GM12874 (cell line): ENCODE results near the gene UTS2B.

Source experiments
- TF ChIP-seq, protein P1 (sequence below): IDR thresholded peaks from 2 replicates; pipeline ENCODE4 v1.5.1; 2011; ENCODE audit warnings: low read depth, mild to moderate bottlenecking, control low read depth, low read length, moderate library complexity; ENCODE audit not compliant: insufficient read depth

UTS2B gene

DNA sequence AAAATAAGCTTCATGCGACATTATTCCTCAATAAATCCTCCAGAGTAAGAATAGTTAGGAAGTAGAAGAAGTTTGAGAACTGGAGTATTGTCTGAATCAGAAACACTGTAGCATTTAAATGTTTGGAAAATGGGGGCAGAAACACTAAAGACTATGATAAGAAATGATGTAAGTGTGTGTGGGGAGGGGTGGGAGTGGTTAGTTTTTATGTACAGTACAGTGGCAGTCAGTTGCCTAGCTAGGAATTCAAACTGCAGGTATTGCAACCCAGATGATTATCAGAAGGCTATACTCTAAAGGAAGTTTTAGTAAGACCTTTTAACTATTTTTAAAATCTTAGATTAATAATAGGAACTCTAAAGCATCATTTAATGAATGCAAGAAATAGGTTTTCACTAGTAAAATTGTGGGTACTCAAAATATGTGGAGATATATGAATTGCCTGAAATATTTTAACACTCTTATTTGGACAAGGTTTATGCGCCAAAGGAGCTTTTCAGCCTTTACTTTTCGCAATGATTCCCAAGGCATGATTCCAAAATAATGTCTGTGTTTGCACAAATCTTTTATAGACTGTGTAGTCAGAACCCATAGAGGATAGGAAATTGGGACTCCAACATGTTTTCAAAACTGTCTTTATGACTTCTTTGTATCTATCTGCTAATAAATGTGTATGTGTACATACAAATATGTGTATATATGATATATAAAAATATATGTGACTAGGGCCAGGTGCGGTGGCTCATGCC, 9.1 kb downstream of the UTS2B start:
- TF ChIP-seq, protein P1, sequence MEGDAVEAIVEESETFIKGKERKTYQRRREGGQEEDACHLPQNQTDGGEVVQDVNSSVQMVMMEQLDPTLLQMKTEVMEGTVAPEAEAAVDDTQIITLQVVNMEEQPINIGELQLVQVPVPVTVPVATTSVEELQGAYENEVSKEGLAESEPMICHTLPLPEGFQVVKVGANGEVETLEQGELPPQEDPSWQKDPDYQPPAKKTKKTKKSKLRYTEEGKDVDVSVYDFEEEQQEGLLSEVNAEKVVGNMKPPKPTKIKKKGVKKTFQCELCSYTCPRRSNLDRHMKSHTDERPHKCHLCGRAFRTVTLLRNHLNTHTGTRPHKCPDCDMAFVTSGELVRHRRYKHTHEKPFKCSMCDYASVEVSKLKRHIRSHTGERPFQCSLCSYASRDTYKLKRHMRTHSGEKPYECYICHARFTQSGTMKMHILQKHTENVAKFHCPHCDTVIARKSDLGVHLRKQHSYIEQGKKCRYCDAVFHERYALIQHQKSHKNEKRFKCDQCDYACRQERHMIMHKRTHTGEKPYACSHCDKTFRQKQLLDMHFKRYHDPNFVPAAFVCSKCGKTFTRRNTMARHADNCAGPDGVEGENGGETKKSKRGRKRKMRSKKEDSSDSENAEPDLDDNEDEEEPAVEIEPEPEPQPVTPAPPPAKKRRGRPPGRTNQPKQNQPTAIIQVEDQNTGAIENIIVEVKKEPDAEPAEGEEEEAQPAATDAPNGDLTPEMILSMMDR = no peak

DNA sequence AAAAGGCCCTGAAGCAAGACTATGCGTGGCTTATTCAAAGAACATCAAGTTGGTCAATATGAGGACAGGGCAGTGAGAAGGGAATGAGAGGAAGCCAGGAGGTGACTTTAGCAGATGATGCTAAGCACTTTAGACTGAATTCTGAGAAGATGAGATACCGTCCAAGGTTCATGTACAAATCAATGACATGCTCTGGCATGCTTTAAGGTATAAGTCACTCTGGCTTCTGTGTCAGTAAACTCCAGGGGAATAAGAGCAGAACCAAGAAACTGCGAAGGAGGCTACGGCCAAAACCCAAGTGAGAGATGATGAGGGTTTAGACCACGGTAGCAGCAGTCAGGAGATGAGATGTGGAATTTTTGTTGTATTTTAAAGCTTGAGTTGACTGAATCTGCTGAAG, 10.0 kb downstream of the UTS2B start:
- TF ChIP-seq, protein P1 = no peak

DNA sequence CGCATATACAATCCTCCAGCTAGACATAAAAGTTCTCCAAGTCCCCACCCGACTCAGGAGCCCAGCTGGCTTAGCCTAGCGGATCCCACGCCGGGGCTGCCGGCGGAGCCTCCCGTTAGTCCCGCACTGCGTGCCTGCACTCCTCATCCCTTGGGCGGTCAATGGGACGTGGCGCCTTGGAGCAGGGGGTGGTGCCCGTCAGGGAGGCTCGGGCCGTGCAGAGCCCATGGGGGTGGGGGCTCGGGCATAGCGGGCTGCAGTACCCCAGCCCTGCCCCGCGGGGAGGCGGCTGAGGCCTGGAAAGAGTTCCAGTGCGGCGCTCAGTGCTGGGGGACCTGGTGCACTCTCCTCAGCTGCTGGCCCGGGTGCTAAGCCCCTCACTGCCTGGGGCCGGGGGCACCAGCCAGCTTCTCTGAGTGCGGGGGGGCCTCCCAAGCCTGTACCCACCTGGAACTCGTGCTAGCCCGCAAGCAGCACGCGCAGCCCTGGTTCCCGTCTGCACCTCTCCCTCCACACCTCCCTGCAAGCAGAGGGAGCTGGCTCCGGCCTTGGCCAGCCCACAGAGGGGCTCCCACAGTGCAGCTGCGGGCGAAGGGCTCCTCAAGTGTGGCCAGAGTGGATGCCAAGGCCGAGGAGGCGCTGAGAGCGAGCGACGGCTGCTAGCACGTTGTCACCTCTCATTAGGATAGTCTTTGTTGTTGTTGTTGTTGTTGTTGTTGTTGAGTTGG, 13.3 kb downstream of the UTS2B start:
- TF ChIP-seq, protein P1 = no peak

DNA sequence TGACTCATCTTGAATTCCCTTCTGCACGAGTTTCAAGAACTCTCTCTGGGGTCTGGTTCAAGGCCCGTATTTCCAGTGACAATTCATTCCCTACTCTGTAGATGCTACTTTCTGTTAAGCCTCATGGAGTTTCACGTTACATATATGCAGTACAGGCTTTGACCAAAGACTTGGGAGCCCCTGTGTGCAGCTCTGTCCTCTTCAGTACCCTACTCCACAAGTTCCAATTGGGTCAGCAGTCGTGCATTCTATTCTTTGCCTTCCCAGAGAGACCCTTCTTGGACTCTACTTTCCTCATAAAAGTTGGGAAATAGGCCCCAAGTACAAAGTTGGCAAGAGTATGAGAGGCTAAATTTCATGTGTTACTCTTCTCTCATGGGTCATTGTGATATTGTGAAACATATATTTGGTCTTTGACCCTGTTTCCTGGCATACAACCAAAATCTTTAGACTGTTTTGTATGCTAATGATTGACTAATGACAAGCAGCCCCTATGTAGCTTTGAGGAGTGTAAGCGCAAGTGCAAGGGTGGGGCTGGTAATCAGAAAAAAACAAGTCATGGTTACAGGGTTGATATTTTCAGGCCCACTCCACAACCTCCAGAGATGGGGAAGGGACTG, 16.1 kb downstream of the UTS2B start:
- TF ChIP-seq, protein P1 = no peak

DNA sequence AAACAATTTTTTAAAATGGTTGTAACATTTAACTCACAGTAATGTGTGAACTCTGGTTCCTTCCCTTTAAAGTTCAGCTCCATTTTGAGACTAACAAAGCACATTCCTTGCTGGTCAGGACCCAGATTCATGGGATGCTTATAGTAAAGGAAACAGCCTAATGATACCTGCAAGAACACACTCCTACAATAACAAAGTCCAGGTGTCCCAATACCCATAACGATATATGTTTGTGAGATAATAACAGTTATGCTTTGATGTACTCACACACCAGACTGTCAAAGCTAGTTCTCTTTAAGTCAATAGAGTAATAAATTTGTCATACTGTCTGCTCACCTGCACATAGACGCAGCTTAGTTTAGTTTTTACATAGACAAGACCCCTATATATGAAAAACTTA, 17.0 kb downstream of the UTS2B start:
- TF ChIP-seq, protein P1 = no peak

DNA sequence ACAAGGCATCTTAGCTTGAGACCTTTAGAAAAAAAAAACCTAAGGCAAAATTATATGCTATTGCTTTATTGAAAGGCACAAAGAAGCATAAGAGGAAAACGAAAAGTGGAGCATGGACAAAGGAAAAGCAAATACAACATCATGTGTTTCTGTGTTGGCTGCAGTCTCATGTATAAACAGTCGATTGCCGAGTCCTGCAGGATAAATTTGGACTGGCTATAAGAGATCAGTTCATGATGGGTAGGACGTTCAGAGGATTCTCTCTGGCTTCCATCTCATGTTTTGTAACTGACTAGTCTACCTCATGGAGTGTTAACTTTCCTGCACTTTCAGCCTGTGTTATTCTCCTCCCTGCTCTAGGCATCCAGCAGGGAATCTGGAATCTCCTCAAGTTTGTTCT, 23.0 kb downstream of the UTS2B start:
- TF ChIP-seq, protein P1 = no peak

DNA sequence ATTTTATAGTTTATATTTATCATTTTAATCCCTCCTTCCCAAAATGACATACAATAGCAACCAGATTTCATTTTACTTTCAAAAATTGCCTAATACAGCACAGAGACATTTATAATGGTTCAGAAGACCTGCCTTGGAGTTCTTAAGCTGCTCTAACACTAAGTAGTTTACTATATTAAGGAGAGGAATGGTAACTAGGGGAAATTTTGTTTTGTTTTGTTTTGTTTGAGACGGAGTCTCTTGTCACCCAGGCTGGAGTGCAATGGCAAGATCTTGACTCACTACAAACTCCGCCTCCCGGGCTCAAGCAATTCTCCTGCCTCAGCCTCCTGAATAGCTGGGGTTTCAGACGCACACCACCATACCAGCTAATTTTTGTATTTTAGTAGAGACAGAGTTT, 23.9 kb downstream of the UTS2B start:
- TF ChIP-seq, protein P1 = no peak
